Measurements from ENCODE around the gene RSAD2.
"Not testable (repeated sequence)": the region's sequence is repeated elsewhere in the genome, so short reads cannot be mapped to it uniquely, and the experiment has no call there.

Gene RSAD2

GRCh38 chr2:6926071-6926732, 48.6 kb downstream of the RSAD2 start:
- no peak for DNase-seq (ENCODE audit: low read depth in 2 of 2)

GRCh38 chr2:6927186-6927585, 49.6 kb downstream of the RSAD2 start:
- DNase-seq (ENCODE audit: low read depth in 2 of 2) = no peak

- no peak for DNase-seq (ENCODE audit: low read depth in 2 of 2)
Measured at GRCh38 chr2:6927753-6928152, 50.2 kb downstream of the RSAD2 start.

GRCh38 chr2:6928452-6928851, 50.9 kb downstream of the RSAD2 start:
- no peak for DNase-seq (ENCODE audit: low read depth in 2 of 2)

- no peak for DNase-seq (ENCODE audit: low read depth in 2 of 2)
Measured at GRCh38 chr2:6929196-6929819, 51.7 kb downstream of the RSAD2 start.

- no peak for DNase-seq (ENCODE audit: low read depth in 2 of 2)
Measured at GRCh38 chr2:6930923-6931647, 53.5 kb downstream of the RSAD2 start.

- DNase-seq (ENCODE audit: low read depth in 2 of 2) = no peak
Measured at GRCh38 chr2:6931753-6932152, 54.2 kb downstream of the RSAD2 start.

GRCh38 chr2:6932206-6932605, 54.6 kb downstream of the RSAD2 start:
- no peak for DNase-seq (ENCODE audit: low read depth in 2 of 2)

- no peak for DNase-seq (ENCODE audit: low read depth in 2 of 2)
Measured at GRCh38 chr2:6932828-6933227, 55.3 kb downstream of the RSAD2 start.

- no peak for DNase-seq (ENCODE audit: low read depth in 2 of 2)
Measured at GRCh38 chr2:6933911-6934310, 56.3 kb downstream of the RSAD2 start.

GRCh38 chr2:6934345-6934744, 56.8 kb downstream of the RSAD2 start:
- DNase-seq (ENCODE audit: low read depth in 2 of 2) = no peak

- no peak for DNase-seq (ENCODE audit: low read depth in 2 of 2)
Measured at GRCh38 chr2:6934758-6935651, 57.4 kb downstream of the RSAD2 start.

- DNase-seq (ENCODE audit: low read depth in 2 of 2) = not testable (repeated sequence)
Measured at GRCh38 chr2:6935652-6936020, 58.1 kb downstream of the RSAD2 start.

GRCh38 chr2:6937157-6937556, 59.6 kb downstream of the RSAD2 start:
- DNase-seq (ENCODE audit: low read depth in 2 of 2) = no peak

- no peak for DNase-seq (ENCODE audit: low read depth in 2 of 2)
Measured at GRCh38 chr2:6937582-6937981, 60.0 kb downstream of the RSAD2 start.

GRCh38 chr2:6939071-6939470, 61.5 kb downstream of the RSAD2 start:
- no peak for DNase-seq (ENCODE audit: low read depth in 2 of 2)

GRCh38 chr2:6940820-6941219, 63.2 kb downstream of the RSAD2 start:
- DNase-seq (ENCODE audit: low read depth in 2 of 2) = no peak

- no peak for DNase-seq (ENCODE audit: low read depth in 2 of 2)
Measured at GRCh38 chr2:6941299-6942046, 63.9 kb downstream of the RSAD2 start.

- no peak for DNase-seq (ENCODE audit: low read depth in 2 of 2)
Measured at GRCh38 chr2:6942848-6943247, 65.3 kb downstream of the RSAD2 start.

- no peak for DNase-seq (ENCODE audit: low read depth in 2 of 2)
Measured at GRCh38 chr2:6943523-6943922, 65.9 kb downstream of the RSAD2 start.

- DNase-seq (ENCODE audit: low read depth in 2 of 2) = no peak
Measured at GRCh38 chr2:6943971-6944370, 66.4 kb downstream of the RSAD2 start.

All from stimulated activated CD8-positive, alpha-beta memory T cell treated with anti-CD3 and anti-CD28 coated beads, Interleukin-2, amount 100 ng/mL, for 48 hours (primary cell).